Muscle layer of colon (tissue), 2 donors: ENCODE results near the gene PRRG1.
"Not testable (repeated sequence)": the region's sequence is repeated elsewhere in the genome, so short reads cannot be mapped to it uniquely, and the experiment has no call there.

Experiments used
- H3K27ac ChIP-seq: one replicate; pipeline ENCODE4 v1.7.0; 2013; ENCODE audit warnings: low read depth, mild to moderate bottlenecking, low read length, moderate library complexity
- H3K27me3 ChIP-seq, 2 donors: one replicate each; pipeline ENCODE4 v1.7.0; 2013; ENCODE audit warnings: low read length in 2 of 2, mild to moderate bottlenecking in 2 of 2; ENCODE audit not compliant: insufficient read depth in 2 of 2, control insufficient read depth in 1 of 2
- H3K36me3 ChIP-seq: one replicate; pipeline ENCODE4 v1.7.0; 2013; ENCODE audit warnings: mild to moderate bottlenecking, low read length; ENCODE audit not compliant: insufficient read depth
- H3K4me1 ChIP-seq: one replicate; pipeline ENCODE4 v1.7.0; 2013; ENCODE audit warnings: mild to moderate bottlenecking, low read length; ENCODE audit not compliant: insufficient read depth
- H3K4me3 ChIP-seq, 2 donors: one replicate each; pipeline ENCODE4 v1.7.0; 2013; ENCODE audit warnings: low read length in 2 of 2, low read depth in 1 of 2, mild to moderate bottlenecking in 1 of 2, moderate library complexity in 1 of 2
- H3K9ac ChIP-seq: one replicate; pipeline ENCODE4 v1.7.0; 2013; ENCODE audit warnings: low read length
- H3K9me3 ChIP-seq: one replicate; pipeline ENCODE4 v1.7.0; 2013; ENCODE audit warnings: mild to moderate bottlenecking, low read length
- donor health status: abdominal sarcoma.
- donor health status: Adenocarcinoma of cecum.

The PRRG1 gene

DNA sequence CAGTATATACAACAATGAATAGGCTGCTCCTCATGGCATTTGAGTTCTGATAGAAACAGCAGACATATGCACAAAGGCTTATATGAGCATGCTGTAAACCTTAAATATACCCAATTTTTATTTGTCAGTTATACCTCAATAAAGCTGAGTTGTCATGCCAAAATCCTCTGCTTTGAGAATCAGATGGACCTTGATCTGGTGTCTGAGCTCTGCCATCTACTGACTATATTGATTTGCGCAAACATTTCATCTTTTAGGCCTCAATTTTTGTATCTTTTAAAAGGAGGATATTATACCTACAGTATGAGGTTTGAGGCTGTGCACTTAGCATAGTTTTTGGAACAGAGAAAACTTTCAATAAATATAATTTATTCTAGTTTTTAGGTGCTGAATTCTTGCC lies 85.2 kb downstream of the PRRG1 start:
- no peak overlapping the region for H3K27ac ChIP-seq
- H3K36me3 ChIP-seq, result no peaks in the 10 kb centered on the region
- H3K4me3 ChIP-seq, result no peak overlapping the region
- H3K9me3 ChIP-seq, result no peaks in the 10 kb centered on the region
- no peak overlapping the region for H3K9ac ChIP-seq
- no peaks in the 10 kb centered on the region for H3K4me1 ChIP-seq
- no peaks in the 10 kb centered on the region for H3K27me3 ChIP-seq

- no peaks in the 10 kb centered on the region for H3K4me1 ChIP-seq
- no peaks in the 10 kb centered on the region for H3K9me3 ChIP-seq
- no peak overlapping the region for H3K27ac ChIP-seq
- H3K27me3 ChIP-seq, result no peaks in the 10 kb centered on the region
- H3K36me3 ChIP-seq, result no peaks in the 10 kb centered on the region
- H3K4me3 ChIP-seq, result no peak overlapping the region
- no peak overlapping the region for H3K9ac ChIP-seq
Observed at GRCh38 chrX:37437160-37437559, 88.0 kb downstream of the PRRG1 start.

- H3K4me1 ChIP-seq, result no peaks in the 10 kb centered on the region
- H3K4me3 ChIP-seq, result no peak overlapping the region
- no peaks in the 10 kb centered on the region for H3K36me3 ChIP-seq
- H3K27ac ChIP-seq, result no peak overlapping the region
- no peaks in the 10 kb centered on the region for H3K27me3 ChIP-seq
- H3K9me3 ChIP-seq, result no peaks in the 10 kb centered on the region
- no peak overlapping the region for H3K9ac ChIP-seq
Observed at GRCh38 chrX:37441377-37441776, 92.2 kb downstream of the PRRG1 start.

DNA sequence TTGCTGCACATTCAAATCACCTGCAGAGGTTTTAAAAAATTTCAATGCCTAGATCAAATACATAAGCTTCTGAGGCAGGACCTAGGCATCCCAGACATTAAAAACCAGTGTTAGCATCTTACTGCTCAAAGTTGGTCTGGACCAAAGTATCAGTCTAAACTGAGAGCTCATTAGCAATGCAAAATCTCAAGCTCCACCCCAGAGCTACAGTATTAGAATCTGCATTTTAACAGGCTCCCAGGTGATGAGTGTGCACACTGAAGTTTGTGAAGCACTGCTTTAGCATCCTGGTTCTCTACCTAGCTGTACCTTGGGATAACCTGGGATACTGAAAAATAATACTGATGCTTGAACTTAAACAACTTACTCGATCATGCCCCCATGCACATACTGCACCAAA lies 96.0 kb downstream of the PRRG1 start:
- H3K9me3 ChIP-seq, result no peaks in the 10 kb centered on the region
- H3K36me3 ChIP-seq, result no peaks in the 10 kb centered on the region
- H3K4me3 ChIP-seq, result no peak overlapping the region
- H3K4me1 ChIP-seq, result no peaks in the 10 kb centered on the region
- H3K27ac ChIP-seq, result no peak overlapping the region
- no peaks in the 10 kb centered on the region for H3K27me3 ChIP-seq
- no peak overlapping the region for H3K9ac ChIP-seq

DNA sequence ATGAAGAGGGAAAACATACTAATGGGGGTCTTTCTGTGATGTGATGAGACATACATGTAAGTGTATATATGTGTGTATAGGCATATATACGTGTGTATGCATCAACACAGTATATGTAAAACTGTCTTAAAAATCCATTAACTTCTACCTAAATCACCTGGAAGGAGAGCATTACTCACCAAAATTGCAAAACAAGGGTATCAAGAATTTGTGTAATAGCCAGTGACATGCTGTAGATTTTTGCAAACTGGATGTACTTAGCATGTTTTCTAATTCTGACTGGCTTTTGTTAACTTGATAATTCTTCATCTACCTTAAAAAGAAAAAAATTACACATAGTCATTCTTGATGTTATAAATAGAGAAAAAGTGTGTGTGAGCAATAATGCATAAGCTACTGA lies 104.7 kb downstream of the PRRG1 start:
- no peaks in the 10 kb centered on the region for H3K27me3 ChIP-seq
- no peaks in the 10 kb centered on the region for H3K36me3 ChIP-seq
- no peak overlapping the region for H3K4me3 ChIP-seq
- H3K4me1 ChIP-seq, result no peaks in the 10 kb centered on the region
- H3K9me3 ChIP-seq, result no peaks in the 10 kb centered on the region
- no peak overlapping the region for H3K9ac ChIP-seq
- no peak overlapping the region for H3K27ac ChIP-seq

DNA sequence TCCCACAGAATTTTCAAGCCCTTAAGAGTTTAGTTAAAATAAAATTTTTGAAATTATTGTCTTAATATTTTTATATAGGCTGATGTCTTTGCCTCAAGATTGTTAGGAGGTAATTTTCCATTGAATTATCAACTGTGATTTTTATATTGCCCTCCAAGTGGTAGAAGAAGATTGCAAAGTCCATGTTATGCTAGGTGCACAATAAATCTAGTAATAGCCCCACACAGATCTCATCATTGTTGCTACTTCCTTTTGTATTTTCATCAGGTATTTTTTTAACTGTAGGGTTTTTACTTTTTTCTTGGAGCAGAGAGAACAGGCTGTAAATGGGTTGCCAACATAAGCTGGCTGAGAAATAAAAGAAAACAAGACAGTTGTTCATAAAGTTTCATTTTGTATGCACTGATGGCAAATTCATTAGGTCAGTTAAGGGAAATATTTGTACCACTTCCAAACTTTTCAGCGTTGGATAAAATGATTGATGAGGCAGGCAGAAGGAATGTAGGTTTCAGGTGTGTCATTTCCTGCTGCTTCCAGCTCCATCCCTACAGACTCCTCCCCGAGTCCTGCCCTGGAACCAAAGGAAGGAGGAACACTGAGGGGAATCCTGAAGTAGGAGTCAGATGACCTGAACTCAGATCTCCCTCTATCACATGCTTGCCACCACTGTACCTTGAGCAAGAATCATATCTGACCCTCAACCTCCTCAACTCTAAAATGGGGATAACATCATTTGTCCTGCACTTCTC lies 105.5 kb downstream of the PRRG1 start:
- Histone ChIP-seq H3K4me1 (no peaks in the 10 kb centered on the region), H3K4me3 (no peak overlapping the region), H3K9me3 (no peaks in the 10 kb centered on the region), H3K27ac (no peak overlapping the region), H3K27me3 (no peaks in the 10 kb centered on the region), H3K36me3 (no peaks in the 10 kb centered on the region), H3K9ac (no peak overlapping the region)

GRCh38 chrX:37455381-37455780 lies 106.2 kb downstream of the PRRG1 start:
- H3K9me3 ChIP-seq, result no peaks in the 10 kb centered on the region
- H3K4me1 ChIP-seq, result no peaks in the 10 kb centered on the region
- no peak overlapping the region for H3K27ac ChIP-seq

DNA sequence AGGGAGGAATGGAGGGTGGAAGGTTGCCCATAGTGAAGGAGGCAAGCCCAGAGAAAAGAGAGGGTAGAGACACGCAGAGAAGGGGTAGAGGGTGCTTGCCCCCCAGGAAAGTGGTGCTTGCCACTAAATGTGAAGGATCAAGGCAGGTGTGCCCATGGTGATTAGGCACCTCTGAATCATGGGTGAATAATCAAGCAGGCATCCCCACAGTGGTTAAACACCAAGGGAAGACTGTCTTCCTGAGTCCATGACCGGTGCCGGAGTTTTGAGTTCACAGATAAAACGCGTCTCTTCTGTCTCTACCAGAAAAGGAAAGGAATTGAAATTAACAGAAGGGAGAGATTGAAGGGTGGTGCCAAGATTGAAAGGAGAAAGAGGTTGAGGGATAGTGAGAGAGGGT lies 111.1 kb downstream of the PRRG1 start:
- not testable (repeated sequence) for H3K9ac ChIP-seq, H3K27me3 ChIP-seq, H3K4me1 ChIP-seq, H3K4me3 ChIP-seq, H3K36me3 ChIP-seq, H3K27ac ChIP-seq, H3K9me3 ChIP-seq

More at GRCh38 chrX:37455381-37455780, 106.2 kb downstream of the PRRG1 start:
- Histone ChIP-seq H3K27me3 (no peaks in the 10 kb centered on the region), H3K36me3 (no peaks in the 10 kb centered on the region), H3K4me3 (no peak overlapping the region), H3K9ac (no peak overlapping the region)

DNA sequence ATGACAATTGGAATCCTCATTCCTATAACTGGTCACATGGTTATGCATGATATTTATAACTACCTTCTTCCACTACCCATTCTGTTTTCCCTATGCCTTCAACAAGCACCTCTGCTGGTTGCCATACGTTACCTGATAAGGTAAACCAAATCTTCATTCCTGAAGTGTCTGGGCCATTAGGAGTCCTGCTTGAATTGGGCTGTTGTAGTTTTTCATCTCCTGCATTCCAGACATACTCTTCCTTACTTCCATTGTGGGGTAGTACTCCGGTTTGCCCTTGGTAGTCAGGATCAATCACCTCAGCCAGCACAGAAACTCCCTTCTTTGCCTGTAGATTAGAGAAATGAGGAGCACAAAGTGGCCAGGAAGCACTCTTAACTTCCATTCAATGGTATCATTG lies 113.2 kb downstream of the PRRG1 start:
- Histone ChIP-seq H3K36me3 (no peaks in the 10 kb centered on the region), H3K27me3 (no peaks in the 10 kb centered on the region), H3K4me3 (no peak overlapping the region), H3K27ac (no peak overlapping the region), H3K9me3 (no peaks in the 10 kb centered on the region), H3K9ac (no peak overlapping the region), H3K4me1 (no peaks in the 10 kb centered on the region)

GRCh38 chrX:37468124-37468739 lies 119.1 kb downstream of the PRRG1 start:
- no peaks in the 10 kb centered on the region for H3K27me3 ChIP-seq
- H3K9me3 ChIP-seq, result no peaks in the 10 kb centered on the region
- H3K4me3 ChIP-seq, result no peak overlapping the region
- no peaks in the 10 kb centered on the region for H3K36me3 ChIP-seq
- no peaks in the 10 kb centered on the region for H3K4me1 ChIP-seq
- no peak overlapping the region for H3K27ac ChIP-seq
- no peak overlapping the region for H3K9ac ChIP-seq

DNA sequence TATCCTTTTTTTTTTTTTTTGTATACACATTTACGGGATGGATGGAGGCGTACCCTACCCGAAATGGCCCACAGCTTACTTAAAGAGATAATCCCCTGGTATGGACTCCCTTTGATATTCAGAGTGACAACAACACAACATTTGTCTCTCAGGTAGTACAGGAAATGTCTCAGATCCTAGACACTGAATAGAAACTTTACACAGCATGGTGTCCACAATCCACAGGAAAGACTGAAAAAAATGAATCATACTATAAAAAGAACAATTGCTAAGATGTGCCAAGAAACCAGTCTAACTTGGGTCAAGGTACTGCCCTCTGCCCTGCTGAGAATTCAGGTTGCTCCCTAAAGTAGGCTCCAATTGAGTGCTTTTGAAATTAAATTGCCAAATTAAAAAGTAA lies 121.5 kb downstream of the PRRG1 start:
- Histone ChIP-seq H3K27ac (no peak overlapping the region), H3K9ac (no peak overlapping the region), H3K36me3 (no peaks in the 10 kb centered on the region), H3K4me3 (no peak overlapping the region), H3K4me1 (no peaks in the 10 kb centered on the region), H3K27me3 (no peaks in the 10 kb centered on the region), H3K9me3 (no peaks in the 10 kb centered on the region)

- no peaks in the 10 kb centered on the region for H3K4me1 ChIP-seq
- H3K27me3 ChIP-seq, result no peaks in the 10 kb centered on the region
- no peaks in the 10 kb centered on the region for H3K36me3 ChIP-seq
- no peak overlapping the region for H3K9ac ChIP-seq
- no peak overlapping the region for H3K4me3 ChIP-seq
- no peaks in the 10 kb centered on the region for H3K9me3 ChIP-seq
- H3K27ac ChIP-seq, result no peak overlapping the region
Observed at GRCh38 chrX:37472836-37473235, 123.7 kb downstream of the PRRG1 start.
